Muscle of back (tissue), 11 donors: ENCODE results near the gene RPL9. TPM values are rescaled to one million over a fixed set of nuclear protein-coding genes. Genes with fewer than 3 reads are reported as not detected.
"Not testable (repeated sequence)": the region's sequence is repeated elsewhere in the genome, so short reads cannot be mapped to it uniquely, and the experiment has no call there.

Experiments used
- DNase-seq, 3 donors: peaks; one replicate each; pipeline versions ENCODE4 v3.0.0 to v3.0.0-alpha.2; 2013
- polyA plus RNA-seq, 10 donors: library from polyadenylated mRNA; unstranded; fragments of 120-200 nt; gene quantifications; one replicate each; pipeline ENCODE4 v1.2.1, GENCODE V29; 2013; ENCODE audit not compliant: insufficient read length in 10 of 10

RPL9 gene
- polyA plus RNA-seq, 10 donors = 1,117 to 3,684 (median 2,175) TPM

DNA sequence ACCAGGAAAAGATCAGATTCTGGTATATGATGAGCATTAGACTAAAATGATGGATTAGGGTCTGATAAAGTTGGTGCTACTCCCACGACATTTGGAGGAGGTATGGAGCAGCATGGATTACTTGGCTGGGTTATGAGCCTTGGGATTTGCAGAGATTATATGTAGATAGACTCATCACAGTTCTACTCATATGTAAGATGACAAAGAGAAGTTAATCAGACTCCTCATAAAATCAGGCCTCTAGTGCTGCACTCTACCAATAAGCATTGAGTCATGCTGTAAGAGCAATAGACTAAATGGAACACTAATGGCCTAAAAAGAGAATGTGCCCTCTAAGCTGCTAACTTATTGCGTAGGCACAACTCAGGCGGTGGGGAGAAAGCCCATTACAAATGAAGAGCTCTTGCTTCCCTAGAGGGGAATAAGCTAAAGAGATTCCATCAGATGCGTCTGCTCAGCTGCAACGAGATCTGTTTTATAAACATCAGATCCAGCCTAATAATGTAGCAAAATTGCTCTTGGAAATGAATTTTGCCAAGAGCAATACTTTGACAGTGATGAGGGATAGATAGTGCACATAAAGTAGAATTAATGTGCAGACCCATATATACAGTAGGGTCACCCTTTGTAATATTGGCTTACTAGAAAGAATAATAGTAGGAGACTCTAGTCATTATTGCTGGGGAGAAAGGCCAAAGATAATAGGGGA, 17.6 kb upstream of the RPL9 start:
- DNase-seq = no peak

DNA sequence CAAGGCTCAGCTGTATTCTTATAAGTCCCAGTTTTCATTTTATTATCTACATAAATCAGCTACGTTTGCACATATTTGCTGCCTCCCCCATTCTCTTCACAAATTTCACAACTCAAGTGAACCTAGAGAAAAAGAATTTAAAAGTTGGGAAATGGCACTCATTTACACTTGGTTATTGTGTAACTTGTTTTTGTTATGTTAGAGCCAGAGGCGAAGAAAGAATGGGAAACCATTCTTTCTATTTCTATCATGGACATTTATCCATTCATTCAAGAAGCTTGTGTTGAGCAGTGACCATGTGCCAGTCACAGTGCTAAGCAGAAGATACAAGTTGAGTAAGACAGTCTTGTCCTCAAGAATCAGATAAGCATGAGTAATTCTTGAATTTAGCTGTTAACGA, 13.7 kb upstream of the RPL9 start:
- no peak for DNase-seq

DNA sequence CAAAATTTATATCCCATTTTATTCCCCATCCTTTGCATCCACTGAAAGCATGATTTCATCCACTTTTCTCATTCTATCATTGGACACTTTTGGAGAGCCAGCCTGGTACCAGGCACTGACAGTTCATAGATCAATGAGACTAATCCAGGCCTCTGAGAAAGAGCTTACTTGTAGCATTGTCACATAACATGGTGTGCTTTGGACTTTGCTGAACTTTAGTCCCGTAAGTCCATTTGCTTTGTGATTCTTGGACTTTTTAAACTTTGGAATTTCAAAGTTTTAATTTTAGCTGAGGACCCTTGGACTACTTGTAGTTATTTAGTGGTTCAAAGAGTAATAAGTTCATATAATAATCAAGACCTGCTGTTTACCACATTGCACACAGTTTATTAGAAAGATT, 11.7 kb upstream of the RPL9 start:
- no peak for DNase-seq

DNA sequence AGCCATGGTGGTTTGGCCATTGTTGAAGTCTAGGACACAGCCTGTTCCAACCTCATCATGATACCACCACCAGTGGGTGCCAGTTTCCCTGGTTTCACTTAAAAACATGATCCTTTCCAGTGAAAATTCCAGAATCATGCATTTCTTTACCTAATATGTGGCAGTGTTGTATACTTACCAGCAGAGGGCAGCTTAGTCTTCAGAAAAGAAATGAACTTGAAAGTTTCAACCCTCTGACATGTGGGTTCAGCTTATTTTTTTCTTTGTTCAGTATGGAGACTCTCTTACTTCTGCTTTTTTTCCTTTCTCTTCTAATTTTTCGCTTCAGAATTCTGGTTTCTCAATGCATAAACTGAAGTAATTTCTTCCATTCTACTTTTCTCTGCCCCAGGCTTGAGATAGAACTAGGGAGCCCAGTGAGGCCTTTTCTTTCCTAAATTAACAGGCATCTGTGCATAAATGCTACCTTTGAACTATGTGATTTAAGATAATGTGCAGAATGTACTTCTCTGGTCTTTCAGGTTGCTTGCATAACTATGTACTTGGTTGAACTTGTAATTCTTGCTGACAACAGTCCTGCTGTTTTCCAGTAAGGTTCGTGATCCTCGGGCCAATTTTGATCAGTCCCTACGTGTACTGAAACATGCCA, 10.8 kb upstream of the RPL9 start:
- DNase-seq = peak; percentile 54 to 78 (median 71)

DNA sequence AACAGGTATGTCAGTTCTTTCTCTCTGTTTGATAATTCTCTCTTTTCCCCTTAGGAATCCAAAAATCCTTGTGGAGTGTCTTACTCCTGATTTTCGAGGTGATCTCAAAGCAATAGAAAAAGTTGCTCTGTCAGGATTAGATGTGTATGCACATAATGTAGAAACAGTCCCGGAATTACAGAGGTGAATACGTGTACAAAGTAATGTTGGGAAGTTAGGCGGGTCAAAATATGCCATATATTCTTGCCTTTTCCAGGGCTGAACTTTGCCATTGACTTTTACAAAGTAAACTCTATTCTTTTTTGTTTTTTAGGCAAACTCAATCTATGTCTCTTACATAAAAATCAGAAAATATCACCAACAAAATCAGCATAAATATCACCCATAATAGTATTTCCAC, 8.7 kb upstream of the RPL9 start:
- DNase-seq = no peak

DNA sequence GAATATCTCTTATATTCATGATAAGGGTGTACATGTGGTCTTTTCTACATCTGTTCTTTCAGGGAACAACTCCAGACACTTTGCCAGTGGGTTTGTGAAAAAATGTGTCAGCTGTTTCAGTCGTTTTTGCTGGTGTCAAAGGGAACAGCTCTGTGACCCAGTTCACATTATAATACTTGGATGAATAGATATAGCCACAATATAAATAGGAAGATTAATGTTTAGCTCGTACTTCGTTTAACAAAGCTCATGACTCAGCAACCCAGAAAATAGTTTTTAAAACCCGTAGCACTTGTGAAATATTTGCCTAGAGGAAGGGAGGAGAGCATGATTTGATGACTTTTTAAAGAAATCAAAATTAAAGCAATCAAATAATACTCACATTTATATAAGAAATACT, 8.0 kb upstream of the RPL9 start:
- no peak for DNase-seq

GRCh38 chr4:39464886-39465501, 6.3 kb upstream of the RPL9 start:
- peak in 1 of 3 donors; percentile 48 for DNase-seq

- not testable (repeated sequence) for DNase-seq
Measured at GRCh38 chr4:39458161-39458504, 589 bp downstream of the RPL9 start.

GRCh38 chr4:39456946-39457763, 1.6 kb downstream of the RPL9 start:
- no peak for DNase-seq

DNA sequence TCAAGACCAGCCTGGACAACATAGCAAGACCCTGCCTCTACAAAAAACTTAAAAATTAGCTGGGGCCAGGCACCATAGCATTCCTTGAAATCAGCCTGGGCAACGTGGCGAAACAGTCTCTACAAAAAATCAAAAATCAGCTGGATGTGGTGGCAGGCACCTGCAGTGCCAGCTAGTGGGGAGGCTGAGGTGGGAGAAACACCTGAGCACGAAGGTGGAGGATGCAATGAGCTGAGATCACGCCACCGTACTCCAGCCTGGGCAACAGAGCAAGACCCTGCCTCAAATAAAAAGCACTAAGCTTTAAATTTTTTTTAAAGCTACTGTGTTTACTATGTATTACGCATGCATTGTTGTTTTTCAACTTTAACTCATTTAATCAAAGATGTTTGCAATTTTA, 3.2 kb downstream of the RPL9 start:
- DNase-seq = no peak

- no peak for DNase-seq
Measured at GRCh38 chr4:39453738-39454137, 5.0 kb downstream of the RPL9 start.

- DNase-seq = no peak
Measured at GRCh38 chr4:39452860-39453587, 5.7 kb downstream of the RPL9 start.

GRCh38 chr4:39452153-39452859, 6.4 kb downstream of the RPL9 start:
- DNase-seq = no peak

- DNase-seq = no peak
Measured at GRCh38 chr4:39451423-39452023, 7.2 kb downstream of the RPL9 start.

DNA sequence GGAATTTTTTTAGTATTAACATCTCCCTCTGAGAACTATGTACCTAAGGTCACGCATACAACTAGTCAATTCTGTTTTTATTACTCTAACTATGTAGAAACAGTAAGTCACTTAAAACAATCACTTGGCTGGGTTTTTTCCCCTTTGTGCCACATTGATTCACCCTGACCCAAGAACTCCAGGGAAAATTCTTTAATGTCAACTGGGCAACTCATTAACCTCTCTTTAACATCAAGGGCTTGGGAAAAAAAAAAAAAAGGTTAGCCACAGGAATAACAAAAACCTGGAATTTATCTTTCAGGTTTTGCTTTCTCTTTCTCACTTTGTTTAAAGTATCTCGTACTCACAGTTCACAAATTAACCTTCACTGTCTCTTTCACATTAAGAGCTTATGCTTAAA, 8.1 kb downstream of the RPL9 start:
- no peak for DNase-seq

- DNase-seq = peak; percentile 24 to 81 (median 49)
Measured at GRCh38 chr4:39446842-39447573, 11.7 kb downstream of the RPL9 start.

DNA sequence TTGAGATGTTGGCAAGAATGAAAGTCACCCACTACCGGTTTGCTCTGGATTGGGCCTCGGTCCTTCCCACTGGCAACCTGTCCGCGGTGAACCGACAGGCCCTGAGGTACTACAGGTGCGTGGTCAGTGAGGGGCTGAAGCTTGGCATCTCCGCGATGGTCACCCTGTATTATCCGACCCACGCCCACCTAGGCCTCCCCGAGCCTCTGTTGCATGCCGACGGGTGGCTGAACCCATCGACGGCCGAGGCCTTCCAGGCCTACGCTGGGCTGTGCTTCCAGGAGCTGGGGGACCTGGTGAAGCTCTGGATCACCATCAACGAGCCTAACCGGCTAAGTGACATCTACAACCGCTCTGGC, 12.3 kb downstream of the RPL9 start:
- DNase-seq = no peak

- DNase-seq = no peak
Measured at GRCh38 chr4:39442998-39443397, 15.7 kb downstream of the RPL9 start.

- DNase-seq = no peak
Measured at GRCh38 chr4:39441593-39441992, 17.1 kb downstream of the RPL9 start.
